Stimulated activated effector memory CD8-positive, alpha-beta T cell treated with anti-CD3 and anti-CD28 coated beads, Interleukin-12 subunit alpha, Interleukin-12 subunit beta, amount 100 ng/mL, for 72 hours (primary cell): Measurements from ENCODE around the gene L3MBTL4.

Source experiments
- ATAC-seq: fragments of 150-1000 bp; cut with Tn5 transposase; 2 replicates; pipeline ENCODE4 v1.10.0; 2021
- DNase-seq, 2 donors: peaks; one replicate each; pipeline ENCODE4 v3.0.0; 2021 to 2022; ENCODE audit warnings: low spot score in 2 of 2
- H3K27ac Mint-ChIP-seq: one replicate; pipeline ENCODE4 v1.8.0; 2022; ENCODE audit warnings: mild to moderate bottlenecking, mixed read lengths
- H3K36me3 Mint-ChIP-seq: one replicate; pipeline ENCODE4 v1.8.0; 2022; ENCODE audit warnings: mild to moderate bottlenecking, mixed read lengths
- H3K4me1 Mint-ChIP-seq: one replicate; pipeline ENCODE4 v1.8.0; 2022; ENCODE audit warnings: mixed read lengths
- H3K4me3 Mint-ChIP-seq: one replicate; pipeline ENCODE4 v1.8.0; 2022; ENCODE audit warnings: mild to moderate bottlenecking, mixed read lengths
- H3K9me3 Mint-ChIP-seq: one replicate; pipeline ENCODE4 v1.8.0; 2022; ENCODE audit warnings: mixed read lengths

The L3MBTL4 gene

DNA sequence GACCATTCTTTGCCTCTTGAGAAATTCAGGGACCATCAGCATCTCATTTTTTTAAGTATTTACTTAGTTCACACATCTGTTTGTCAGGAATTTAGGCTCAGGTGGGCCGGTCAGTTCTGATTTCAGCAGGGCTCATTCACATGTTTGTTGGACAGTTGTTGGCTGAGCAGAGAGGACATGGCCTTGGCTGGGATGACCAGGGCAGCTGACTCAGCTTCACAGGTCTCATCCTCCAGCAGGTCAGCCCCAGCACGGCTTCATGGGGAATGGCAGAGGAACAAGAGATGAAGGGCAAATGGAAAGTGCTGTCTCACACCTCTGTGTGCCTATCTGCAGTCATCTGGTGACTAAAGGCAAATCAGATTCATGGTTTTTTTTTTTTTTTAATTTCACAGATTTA lies 383.3 kb downstream of the L3MBTL4 start:
- no peak overlapping the region for H3K27ac Mint-ChIP-seq
- peaks cover 18% of the 10 kb centered on the region for H3K9me3 Mint-ChIP-seq
- no peaks in the 10 kb centered on the region for H3K4me1 Mint-ChIP-seq
- H3K4me3 Mint-ChIP-seq = no peak overlapping the region
- no peak for ATAC-seq
- no peak for DNase-seq
- no peaks in the 10 kb centered on the region for H3K36me3 Mint-ChIP-seq

DNA sequence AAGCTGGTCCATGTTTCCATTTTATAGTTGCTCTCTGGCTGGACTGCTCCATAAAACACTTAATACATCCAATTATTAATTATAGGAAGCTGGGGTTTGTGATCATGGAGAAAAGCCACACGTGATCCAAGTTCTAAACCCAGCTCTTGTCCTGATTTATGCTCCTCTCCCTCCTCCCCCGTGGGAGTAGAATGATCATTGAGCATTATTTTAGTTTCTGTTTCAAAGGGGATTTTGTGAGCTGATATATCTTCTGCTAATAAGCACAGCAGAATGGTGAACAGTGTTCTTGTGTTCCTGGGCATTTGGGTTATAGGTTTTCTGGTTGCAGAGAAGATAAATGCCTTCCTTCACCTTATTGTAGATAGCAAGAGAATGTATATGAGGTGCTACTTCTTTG lies 383.7 kb downstream of the L3MBTL4 start:
- H3K27ac Mint-ChIP-seq = no peak overlapping the region
- no peaks in the 10 kb centered on the region for H3K4me1 Mint-ChIP-seq
- H3K9me3 Mint-ChIP-seq = peaks cover 14% of the 10 kb centered on the region
- H3K4me3 Mint-ChIP-seq = no peak overlapping the region
- no peak for DNase-seq
- no peak for ATAC-seq
- H3K36me3 Mint-ChIP-seq = no peaks in the 10 kb centered on the region

DNA sequence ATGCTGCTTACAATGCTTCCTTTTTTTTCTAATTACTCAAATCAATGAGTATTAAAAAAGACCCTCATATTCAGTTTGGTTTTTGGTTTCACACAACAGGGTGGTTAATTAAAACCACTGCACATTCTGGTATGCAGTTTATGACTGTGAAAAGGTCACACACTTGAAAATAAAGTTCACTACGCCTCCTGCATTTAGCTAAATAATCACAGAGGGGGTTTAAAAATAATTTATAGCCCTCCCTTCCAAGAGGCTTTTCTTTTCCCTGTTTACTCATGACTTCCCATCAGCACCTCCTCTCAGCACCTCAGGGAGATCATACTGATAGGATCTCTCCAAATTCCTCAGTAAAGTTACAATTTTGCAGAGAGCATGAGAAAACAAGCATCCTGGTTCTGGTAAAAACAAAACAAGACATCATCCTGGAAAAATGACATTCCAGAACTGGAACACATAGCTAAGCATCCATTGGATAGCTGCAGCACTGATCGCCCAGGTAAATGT lies 389.9 kb downstream of the L3MBTL4 start:
- ATAC-seq (no peak), DNase-seq (no peak)
- Mint-ChIP-seq H3K36me3 (no peaks in the 10 kb centered on the region), H3K4me3 (no peak overlapping the region), H3K27ac (no peak overlapping the region), H3K9me3 (peaks cover 17% of the 10 kb centered on the region), H3K4me1 (no peaks in the 10 kb centered on the region)

DNA sequence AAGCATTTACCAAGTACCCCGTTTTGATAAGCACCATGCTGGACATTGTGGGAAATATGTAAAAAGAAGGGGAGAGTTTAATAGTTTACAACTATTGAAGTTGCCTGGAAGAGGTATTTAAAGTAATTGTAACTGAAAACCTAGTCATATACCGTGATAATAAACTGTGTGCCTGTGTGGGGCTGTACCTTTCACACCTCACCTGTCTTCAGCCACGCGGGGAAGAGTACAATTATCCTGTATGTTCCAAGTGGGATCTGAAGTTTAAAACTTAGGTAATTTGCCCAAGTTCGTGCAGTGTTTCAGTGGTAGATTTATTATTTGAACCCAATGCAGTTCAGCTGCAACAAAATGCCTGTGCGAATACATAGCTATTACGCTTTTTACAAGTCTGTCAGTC lies 391.2 kb downstream of the L3MBTL4 start:
- Mint-ChIP-seq H3K27ac (no peak overlapping the region), H3K36me3 (no peaks in the 10 kb centered on the region), H3K9me3 (peaks cover 12% of the 10 kb centered on the region), H3K4me1 (no peaks in the 10 kb centered on the region), H3K4me3 (no peak overlapping the region)
- ATAC-seq (no peak), DNase-seq (no peak)

DNA sequence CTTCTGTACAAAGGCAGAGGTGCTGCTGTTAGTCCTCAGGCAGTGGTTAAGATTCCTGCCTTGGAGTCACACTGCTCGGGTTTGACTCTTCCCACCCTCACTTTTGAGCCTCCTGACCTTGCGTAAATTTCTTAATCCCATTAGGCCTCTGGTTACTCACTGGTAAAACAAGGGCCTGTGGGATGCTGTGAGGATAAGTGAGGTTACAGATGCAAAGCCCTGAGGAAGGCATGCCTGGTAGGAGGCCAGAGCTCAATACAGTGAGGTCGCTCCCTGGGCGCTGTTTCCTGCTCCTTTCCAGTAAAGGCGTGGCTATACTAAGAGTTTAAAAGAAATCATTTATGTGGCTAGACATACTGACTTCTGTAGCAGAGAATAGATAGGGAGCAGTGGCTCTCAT lies 391.9 kb downstream of the L3MBTL4 start:
- no peak for ATAC-seq
- no peak for DNase-seq
- Mint-ChIP-seq H3K27ac (no peak overlapping the region), H3K36me3 (no peaks in the 10 kb centered on the region), H3K4me1 (no peaks in the 10 kb centered on the region), H3K9me3 (peaks cover 12% of the 10 kb centered on the region), H3K4me3 (no peak overlapping the region)

DNA sequence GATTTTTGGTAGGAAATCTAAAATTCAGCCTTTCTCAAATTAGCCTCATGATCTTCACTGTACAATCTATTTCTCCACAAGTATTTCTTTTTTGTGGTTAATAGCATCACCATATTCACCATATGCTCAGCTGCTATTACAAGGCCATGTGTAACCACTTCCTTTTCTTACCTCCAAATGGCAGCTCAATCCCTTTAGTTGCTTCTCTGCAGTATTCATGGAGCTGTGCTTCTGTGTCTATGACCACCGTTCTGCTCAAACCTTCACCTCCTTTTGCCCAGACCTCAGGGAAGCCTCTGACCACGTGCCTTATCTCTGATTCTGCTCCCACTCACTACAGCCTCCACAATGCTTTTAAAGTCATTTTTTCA lies 392.7 kb downstream of the L3MBTL4 start:
- Mint-ChIP-seq H3K9me3 (peaks cover 12% of the 10 kb centered on the region), H3K36me3 (no peaks in the 10 kb centered on the region), H3K4me3 (no peak overlapping the region), H3K27ac (no peak overlapping the region), H3K4me1 (no peaks in the 10 kb centered on the region)
- no peak for ATAC-seq
- no peak for DNase-seq

DNA sequence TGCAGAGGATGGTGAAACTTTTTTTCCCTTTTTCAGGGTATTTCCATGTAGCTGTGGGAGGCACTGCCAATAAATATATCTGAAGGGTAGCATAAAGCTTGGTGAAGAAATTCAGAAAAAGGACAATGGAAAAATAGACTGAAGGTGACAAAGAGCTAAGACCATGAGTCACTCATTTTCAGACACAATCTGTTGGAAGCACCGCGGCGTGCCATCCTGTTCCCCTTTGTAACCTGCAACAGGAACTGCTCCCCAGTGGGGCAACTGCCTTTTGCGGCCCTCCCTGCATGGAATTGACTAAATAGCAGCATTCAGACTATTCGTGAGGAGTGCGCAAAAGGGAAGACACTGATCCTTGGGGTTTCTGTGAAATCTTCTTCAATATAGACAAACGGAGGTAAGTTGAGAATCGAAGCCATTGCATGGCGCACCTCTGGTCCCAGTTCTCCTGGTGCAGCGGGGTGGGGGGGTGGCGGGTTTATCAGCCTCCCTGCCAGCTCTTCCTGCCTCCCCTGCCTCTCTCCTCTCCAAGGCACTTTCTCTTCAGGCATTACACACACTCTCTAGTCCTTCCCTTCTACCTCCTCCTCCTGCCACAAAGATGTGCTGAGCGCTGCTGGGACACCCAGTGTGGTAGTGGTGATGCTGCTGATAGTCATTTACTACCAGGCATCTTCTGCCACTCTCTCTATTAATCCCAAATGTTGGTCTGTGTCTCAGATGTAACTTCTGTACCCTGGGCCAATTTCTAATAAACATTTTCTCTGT lies 393.2 kb downstream of the L3MBTL4 start:
- ATAC-seq (no peak), DNase-seq (no peak)
- H3K9me3 Mint-ChIP-seq = peaks cover 14% of the 10 kb centered on the region
- no peak overlapping the region for H3K27ac Mint-ChIP-seq
- H3K36me3 Mint-ChIP-seq = no peaks in the 10 kb centered on the region
- no peak overlapping the region for H3K4me3 Mint-ChIP-seq
- H3K4me1 Mint-ChIP-seq = no peaks in the 10 kb centered on the region

DNA sequence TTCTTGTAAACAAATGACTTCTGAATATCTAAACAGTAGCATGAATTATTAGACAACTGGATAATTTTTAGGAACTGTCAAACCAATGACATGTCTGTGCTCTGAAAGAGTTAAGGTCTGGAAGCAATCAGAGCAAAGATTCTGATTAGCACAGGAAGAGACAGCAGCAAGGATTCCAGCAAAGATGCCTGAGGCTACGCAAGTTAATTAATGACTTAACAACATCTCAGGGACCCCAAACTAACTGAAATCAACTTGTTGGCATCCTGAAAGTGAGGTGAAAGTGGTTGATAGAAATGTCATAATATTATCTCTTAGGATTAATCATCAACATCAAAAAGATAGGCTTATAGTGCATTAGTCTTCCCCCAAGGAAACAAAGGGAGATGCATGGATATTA lies 396.0 kb downstream of the L3MBTL4 start:
- ATAC-seq (no peak), DNase-seq (no peak)
- peaks cover 15% of the 10 kb centered on the region for H3K9me3 Mint-ChIP-seq
- no peaks in the 10 kb centered on the region for H3K36me3 Mint-ChIP-seq
- H3K27ac Mint-ChIP-seq = no peak overlapping the region
- no peak overlapping the region for H3K4me3 Mint-ChIP-seq
- no peaks in the 10 kb centered on the region for H3K4me1 Mint-ChIP-seq

DNA sequence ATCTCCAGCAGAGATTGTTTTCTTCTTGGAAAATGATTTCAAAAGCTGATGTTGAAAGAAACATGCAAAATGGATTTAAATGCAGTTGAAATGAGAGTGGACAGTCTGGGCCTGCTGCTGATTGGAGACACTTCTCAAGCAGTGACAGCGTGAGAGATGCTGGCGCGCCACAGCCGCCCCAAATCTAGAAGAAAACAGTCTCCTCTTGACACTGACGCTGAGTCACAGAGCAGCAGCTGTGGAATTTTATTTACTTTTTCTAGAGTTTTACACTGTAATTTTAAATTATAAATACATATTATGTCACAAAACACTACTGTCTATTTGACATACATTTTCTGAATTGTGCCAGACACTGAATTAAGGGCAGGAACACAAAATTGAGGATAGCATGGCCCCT lies 397.5 kb downstream of the L3MBTL4 start:
- H3K36me3 Mint-ChIP-seq = no peaks in the 10 kb centered on the region
- no peaks in the 10 kb centered on the region for H3K4me1 Mint-ChIP-seq
- no peak for DNase-seq
- peaks cover 13% of the 10 kb centered on the region for H3K9me3 Mint-ChIP-seq
- H3K27ac Mint-ChIP-seq = no peak overlapping the region
- H3K4me3 Mint-ChIP-seq = no peak overlapping the region
- ATAC-seq = no peak

DNA sequence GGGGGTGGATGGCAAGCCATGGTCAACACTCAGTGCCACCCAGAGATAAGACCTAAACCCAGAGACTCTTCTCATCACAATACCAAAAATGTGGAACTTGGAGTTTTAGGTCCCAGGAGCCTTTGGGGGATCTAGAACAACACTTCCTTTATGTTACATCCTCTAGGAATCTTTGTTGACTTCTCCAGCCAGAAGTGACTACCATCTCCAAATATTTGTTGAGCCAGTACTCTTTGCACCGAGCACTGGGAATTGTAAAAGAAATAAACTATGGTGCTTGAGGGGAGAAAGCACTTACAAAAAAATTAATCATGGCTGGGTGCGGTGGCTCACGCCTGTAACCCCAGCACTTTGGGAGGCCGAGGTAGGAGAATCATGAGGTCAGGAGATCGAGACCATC lies 399.3 kb downstream of the L3MBTL4 start:
- Mint-ChIP-seq H3K9me3 (peaks cover 8% of the 10 kb centered on the region), H3K27ac (no peak overlapping the region)
- no peak for DNase-seq

DNA sequence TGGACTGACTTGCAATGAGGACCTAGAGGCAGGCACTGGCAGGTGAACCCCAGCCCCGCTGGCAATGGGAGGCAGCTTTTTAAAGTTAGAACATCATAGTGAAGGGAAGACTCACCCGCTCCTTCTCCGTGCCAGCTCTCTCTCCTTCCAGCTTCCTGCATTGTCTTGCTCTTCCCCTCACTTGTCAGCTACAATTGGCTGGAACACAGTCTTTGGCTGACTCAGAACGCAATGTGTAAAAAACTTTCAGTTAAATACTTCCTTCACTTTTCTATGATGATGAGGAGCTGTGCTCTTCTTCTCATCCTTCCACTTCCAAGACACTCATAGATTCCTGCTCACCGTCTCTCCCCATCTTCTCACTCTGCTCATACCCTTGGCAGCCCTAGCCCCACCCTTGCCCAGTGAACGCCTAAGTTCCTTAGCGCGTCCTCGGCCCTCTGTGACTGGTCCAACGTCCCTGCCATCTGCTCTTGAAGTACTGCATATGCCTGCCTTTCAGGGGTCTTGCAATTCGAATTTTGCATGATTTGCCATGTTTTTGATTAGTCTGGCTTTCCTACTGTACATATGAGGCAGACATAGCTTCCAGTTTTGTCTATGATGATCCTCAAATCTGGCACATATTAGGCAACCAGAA lies 401.4 kb downstream of the L3MBTL4 start:
- H3K27ac Mint-ChIP-seq = no peak overlapping the region
- DNase-seq = no peak
- no peak for ATAC-seq
- H3K4me1 Mint-ChIP-seq = no peaks in the 10 kb centered on the region
- H3K9me3 Mint-ChIP-seq = peaks cover 3% of the 10 kb centered on the region
- H3K4me3 Mint-ChIP-seq = no peak overlapping the region
- H3K36me3 Mint-ChIP-seq = no peaks in the 10 kb centered on the region

More for the DNA sequence above, 399.3 kb downstream of the L3MBTL4 start:
- Mint-ChIP-seq H3K4me3 (no peak overlapping the region), H3K36me3 (no peaks in the 10 kb centered on the region), H3K4me1 (no peaks in the 10 kb centered on the region)
- no peak for ATAC-seq

DNA sequence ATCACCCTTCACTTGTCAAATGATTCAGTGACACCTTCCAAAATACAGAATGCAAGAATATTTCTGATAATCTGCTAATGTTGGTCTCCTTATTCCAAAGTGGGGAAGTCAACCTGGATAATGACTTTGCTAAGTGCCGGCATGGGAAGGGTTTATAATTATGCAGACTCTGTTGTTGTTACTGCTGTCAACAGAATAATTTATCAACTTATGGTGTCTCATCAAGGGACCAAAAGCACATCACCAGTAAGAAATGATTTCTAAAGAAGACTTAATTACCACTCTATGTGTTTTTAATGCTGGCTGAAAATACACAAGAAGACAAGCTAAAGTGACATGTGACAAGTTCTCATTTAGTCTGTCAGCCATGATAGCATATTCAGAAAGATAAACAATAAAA lies 403.8 kb downstream of the L3MBTL4 start:
- DNase-seq (no peak), ATAC-seq (no peak)
- H3K4me3 Mint-ChIP-seq = no peak overlapping the region
- H3K27ac Mint-ChIP-seq = no peak overlapping the region
- no peaks in the 10 kb centered on the region for H3K9me3 Mint-ChIP-seq
- no peaks in the 10 kb centered on the region for H3K36me3 Mint-ChIP-seq
- no peaks in the 10 kb centered on the region for H3K4me1 Mint-ChIP-seq

DNA sequence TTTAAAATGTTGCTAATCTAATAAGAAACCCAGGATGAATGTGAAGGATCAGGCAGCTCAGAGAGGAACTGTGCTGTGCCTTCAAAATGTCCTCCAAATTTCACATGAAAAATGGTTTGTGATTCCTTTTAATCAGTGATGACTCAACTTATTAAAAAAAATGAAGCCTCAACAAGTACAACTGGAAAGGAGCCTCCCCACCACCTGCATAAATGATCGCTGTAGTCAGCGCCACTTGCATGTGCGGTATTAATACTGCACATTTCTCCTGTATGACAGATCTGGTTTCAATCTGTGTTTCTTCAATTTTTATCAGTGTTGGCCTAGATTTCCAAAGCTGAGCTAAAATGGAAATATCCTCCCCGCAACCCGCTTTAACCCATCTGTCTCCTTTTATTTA lies 404.4 kb downstream of the L3MBTL4 start:
- Mint-ChIP-seq H3K9me3 (no peaks in the 10 kb centered on the region), H3K4me1 (no peaks in the 10 kb centered on the region), H3K4me3 (no peak overlapping the region), H3K36me3 (no peaks in the 10 kb centered on the region), H3K27ac (no peak overlapping the region)
- no peak for ATAC-seq
- DNase-seq = no peak

DNA sequence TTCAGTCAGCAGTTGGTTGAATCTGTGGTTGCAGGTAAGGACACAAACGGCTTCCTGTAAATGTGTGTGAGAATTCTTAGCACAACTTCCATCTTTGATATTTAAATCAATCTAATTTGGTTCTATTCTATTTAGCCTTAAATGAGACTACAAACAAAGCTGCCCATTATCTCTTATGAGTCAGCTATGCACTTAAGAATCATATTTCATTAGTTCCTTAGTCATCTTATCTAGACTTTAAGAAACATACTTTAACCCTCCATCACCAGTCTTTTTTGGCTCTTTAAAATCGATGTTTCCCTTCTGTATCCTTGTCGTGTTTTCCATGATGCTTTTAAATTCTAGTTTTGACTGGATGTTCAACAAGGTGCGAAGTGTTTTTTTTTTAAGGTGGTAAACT lies 405.0 kb downstream of the L3MBTL4 start:
- ATAC-seq (no peak), DNase-seq (no peak)
- Mint-ChIP-seq H3K4me1 (no peaks in the 10 kb centered on the region), H3K27ac (no peak overlapping the region), H3K4me3 (no peak overlapping the region), H3K36me3 (no peaks in the 10 kb centered on the region), H3K9me3 (no peaks in the 10 kb centered on the region)

DNA sequence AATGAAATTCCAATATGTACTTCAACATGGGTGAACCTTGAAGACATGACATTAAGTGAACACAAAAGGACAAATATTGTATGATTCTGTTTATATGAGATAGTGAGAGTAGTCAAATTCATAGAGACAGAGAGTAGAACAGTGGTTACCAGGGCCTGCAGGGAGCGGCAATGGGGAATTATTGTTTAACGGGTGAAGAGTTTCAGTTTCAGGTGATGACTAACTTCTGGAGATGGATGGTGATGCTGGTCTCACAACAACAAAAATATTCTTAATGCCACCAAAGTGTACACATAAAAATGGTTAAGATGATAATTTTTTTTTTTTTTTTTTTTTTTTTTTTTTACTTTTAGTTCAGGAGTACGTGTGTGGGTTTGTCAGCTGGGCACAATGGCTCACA lies 410.0 kb downstream of the L3MBTL4 start:
- peak; percentile 82 for ATAC-seq
- Mint-ChIP-seq H3K9me3 (peaks cover 12% of the 10 kb centered on the region), H3K4me3 (no peak overlapping the region), H3K36me3 (no peaks in the 10 kb centered on the region), H3K27ac (no peak overlapping the region), H3K4me1 (no peaks in the 10 kb centered on the region)
- DNase-seq = no peak

DNA sequence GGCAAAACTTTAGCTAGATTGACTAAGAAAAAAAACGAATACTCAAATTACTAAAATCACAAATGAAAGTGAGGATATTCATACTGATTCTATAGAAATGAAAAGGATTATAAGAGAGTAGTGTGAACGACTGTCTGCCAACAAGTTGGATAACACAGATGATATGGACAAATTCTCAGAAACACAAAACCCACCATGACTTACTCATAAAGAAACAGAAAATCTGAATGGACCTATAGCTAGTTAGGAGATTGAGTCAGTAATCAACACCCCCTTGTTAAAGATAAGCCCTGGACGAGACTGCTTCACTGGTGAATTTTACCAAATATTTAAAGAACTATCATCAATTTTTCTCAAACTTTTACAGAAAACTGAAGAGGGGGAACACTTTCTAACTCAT lies 410.6 kb downstream of the L3MBTL4 start:
- DNase-seq (no peak), ATAC-seq (peak; percentile 84)
- no peaks in the 10 kb centered on the region for H3K36me3 Mint-ChIP-seq
- no peaks in the 10 kb centered on the region for H3K4me1 Mint-ChIP-seq
- H3K9me3 Mint-ChIP-seq = peaks cover 12% of the 10 kb centered on the region
- H3K4me3 Mint-ChIP-seq = no peak overlapping the region
- no peak overlapping the region for H3K27ac Mint-ChIP-seq
